CD4-positive, alpha-beta T cell treated with Interleukin-21 for 1 hour (primary cell): Measurements from ENCODE around the gene C2orf74.
"Not testable (repeated sequence)": the region's sequence is repeated elsewhere in the genome, so short reads cannot be mapped to it uniquely, and the experiment has no call there.

Experiments used
- DNase-seq: peaks from one replicate; pipeline ENCODE4 v3.0.0-alpha.2; 2020

The C2orf74 gene

GRCh38 chr2:61175036-61175435, 13.0 kb downstream of the C2orf74 start:
- no peak for DNase-seq

GRCh38 chr2:61176755-61177726, 15.1 kb downstream of the C2orf74 start:
- peak; percentile 93 for DNase-seq

- peak; percentile 53 for DNase-seq
Measured at GRCh38 chr2:61177727-61178549, 15.9 kb downstream of the C2orf74 start.

GRCh38 chr2:61178603-61179545, 16.9 kb downstream of the C2orf74 start:
- peak; percentile 22 for DNase-seq

- DNase-seq = no peak
Measured at GRCh38 chr2:61179701-61180639, 18.0 kb downstream of the C2orf74 start.

- no peak for DNase-seq
Measured at GRCh38 chr2:61180686-61181085, 18.7 kb downstream of the C2orf74 start.

GRCh38 chr2:61181382-61182058, 19.5 kb downstream of the C2orf74 start:
- no peak for DNase-seq

GRCh38 chr2:61182059-61182383, 20.0 kb downstream of the C2orf74 start:
- DNase-seq = no peak

GRCh38 chr2:61183795-61184194, 21.8 kb downstream of the C2orf74 start:
- no peak for DNase-seq

GRCh38 chr2:61184263-61184662, 22.3 kb downstream of the C2orf74 start:
- DNase-seq = no peak

- no peak for DNase-seq
Measured at GRCh38 chr2:61185231-61185728, 23.3 kb downstream of the C2orf74 start.

- DNase-seq = no peak
Measured at GRCh38 chr2:61187085-61187484, 25.1 kb downstream of the C2orf74 start.

GRCh38 chr2:61193670-61194561, 31.9 kb downstream of the C2orf74 start:
- peak; percentile 44 for DNase-seq

- DNase-seq = not testable (repeated sequence)
Measured at GRCh38 chr2:61194646-61195045, 32.7 kb downstream of the C2orf74 start.

GRCh38 chr2:61196671-61197070, 34.7 kb downstream of the C2orf74 start:
- no peak for DNase-seq

GRCh38 chr2:61205132-61205531, 43.1 kb downstream of the C2orf74 start:
- DNase-seq = no peak

GRCh38 chr2:61210332-61210981, 48.5 kb downstream of the C2orf74 start:
- no peak for DNase-seq

- DNase-seq = no peak
Measured at GRCh38 chr2:61214171-61214570, 52.2 kb downstream of the C2orf74 start.
